NCI-H2081 treated with DMSO at 0.1 percent for 48 hours (cell line): ENCODE data around the gene MICA.

Experiments used
- DNase-seq: peaks from one replicate; lab custom pipeline; 2025; lab: John Stamatoyannopoulos, UW

MICA gene

DNA sequence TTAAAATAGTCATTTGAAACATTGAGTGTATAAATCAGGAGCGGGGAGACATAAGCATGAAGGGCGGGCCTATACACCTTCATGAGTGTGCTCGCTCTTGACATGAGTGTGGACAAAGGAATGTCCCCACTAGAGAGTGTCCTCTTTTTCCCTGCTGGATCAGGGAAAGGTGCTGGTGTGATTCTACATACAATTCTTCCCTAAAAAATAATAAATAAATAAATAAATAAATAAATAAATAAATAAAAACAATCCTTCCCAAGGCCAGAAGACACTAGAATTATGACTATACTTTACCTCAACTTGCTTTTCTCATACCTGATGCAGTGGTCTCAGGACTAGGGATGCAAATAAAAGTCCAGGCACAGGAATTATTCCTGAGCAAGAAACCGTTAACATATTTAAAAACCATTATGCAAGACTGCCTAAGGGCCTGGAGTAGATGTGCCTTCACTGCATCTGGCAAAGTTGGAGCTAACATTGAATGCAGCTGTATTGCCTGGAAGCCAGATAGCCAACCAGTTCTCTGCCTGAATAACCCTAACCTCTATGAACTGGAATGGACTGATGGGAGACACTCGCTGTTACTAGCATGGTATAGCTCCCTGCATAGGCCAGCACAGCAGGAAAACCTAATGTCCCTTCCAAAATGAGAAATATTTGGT, 57.1 kb downstream of the MICA start:
- no peak for DNase-seq

DNA sequence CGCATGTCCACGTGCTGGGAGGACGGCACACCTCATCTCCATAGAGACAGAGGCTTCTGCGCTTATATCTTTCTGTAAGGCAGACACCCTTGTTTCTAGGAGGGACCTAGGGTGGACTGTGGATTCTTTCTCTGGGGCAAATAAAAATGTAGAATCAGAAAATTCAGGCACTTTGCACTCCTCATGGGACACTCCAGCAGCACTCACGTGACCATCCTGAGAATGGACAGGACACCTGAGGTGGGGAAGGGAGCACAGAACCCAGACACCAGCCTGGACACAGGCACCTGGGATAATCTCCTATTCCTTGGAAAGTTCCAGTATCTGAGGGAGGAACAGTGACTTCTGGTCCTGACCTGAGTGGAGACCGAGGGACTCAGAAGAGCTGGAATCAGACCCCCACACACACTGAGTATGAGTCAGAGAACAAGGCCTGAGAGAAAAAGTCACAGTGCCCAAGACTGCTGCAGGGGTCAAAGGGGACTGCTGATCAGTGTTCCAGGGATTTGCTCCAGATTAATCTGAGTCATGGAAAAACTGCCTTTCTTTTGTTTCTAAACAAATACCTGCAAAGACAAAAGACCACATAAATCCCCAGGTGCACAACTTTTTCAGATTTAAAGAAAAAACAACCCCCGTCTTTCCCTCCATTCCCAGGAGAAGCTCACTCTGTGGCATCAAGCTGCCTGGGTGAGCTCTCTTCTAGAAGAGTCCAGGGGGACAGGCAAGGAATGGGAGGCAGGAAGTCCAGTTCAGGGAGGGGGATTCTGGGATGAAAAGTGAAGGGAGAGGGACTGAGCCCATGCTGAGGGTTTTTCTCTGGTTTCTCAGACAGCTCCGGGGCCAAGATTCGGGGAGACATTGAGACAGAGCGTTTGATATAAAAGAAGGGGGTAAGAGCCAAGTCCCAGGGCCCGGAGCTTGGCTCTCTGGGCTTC, 58.9 kb downstream of the MICA start:
- DNase-seq, result no peak

DNA sequence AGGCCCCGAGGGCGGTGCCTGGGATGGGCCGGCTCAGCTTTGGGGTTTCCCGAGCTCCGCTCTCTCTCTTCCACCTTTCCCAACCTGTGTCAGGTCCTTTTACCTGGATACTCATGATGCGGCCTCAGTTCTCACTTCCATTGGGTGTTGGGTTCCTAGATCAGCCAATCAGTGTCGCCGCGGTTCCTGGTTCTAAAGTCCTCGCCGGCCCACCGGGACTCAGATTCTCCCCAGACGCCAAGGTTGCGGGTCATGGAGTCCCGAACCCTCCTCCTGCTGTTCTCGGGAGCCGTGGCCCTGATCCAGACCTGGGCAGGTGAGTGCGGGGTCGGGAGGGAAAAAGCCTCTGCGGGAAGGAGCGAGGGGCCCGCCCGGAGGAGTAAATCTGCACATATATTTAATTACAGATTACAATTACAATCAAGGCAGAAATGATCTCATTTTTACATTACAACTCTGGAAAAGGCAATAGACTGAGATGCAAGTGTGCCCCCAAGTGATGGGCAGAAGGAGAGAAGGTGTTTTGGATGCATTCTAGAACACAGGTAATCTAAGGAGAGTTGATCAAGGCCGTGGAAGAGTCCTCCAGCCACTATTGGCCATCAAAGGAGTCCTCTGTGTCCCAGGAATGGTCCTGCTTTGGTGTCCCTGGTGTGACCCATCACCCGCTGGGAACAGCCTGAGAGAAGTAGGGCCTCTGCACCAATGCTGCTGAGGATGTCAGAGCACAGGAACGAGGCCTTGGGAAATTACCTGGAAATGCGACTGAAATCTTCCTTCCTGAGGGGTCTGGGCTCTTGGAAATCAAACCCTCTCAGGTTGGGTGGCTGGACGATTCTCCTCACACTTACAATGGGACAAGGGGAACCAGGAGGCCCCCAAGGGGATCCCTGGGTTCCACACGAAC, 59.8 kb downstream of the MICA start:
- DNase-seq, result peak; percentile 49

DNA sequence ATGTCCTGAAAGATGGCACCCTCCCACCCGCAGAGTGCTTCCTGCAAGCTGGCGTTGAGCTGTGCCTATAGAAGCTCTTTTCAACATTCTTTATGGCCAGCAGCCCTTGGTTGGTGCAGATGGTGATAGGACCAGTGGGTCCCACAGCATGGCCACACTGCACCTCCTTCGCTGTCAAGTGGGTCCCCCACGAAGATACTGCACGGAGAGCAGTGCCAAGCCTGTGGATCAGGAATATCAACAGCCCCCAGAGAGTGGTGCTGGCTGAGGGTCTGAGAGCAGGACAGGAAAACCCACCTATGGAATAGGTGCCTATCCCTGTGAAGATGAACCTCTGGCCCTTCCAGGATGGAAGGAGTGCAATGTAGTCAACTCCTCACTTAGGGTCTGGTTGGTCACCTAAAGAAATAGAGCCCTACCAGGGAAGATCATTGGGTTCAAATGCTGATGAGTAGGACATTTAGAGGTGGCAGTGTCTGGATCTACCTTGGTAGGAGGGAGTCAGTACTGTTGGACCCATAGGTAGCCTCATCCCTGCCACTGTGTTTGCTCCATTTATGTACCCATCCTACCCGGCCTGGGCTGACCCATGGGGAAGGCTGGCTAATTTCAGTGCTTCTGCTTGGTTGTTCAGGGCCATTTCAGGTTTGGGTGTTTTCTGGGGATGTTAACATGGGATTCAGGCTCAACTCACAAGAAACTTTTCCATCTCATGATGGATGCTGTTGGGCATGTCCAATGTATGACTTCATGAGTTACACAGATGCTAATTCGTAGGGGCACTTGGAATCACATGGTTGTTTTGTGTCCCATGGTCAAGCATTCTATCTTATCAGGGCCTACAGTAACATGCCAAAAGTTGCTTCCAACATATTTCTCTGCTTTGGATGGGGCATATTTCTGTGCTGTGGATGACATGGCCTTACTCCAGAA, 61.1 kb downstream of the MICA start:
- no peak for DNase-seq
